Activated CD4-positive, CD25-positive, alpha-beta regulatory T cell (primary cell): ENCODE data around the gene VTA1.
A peak's percentile ranks its signal among the peaks of the same experiment; 100 is the strongest.
"Not testable (repeated sequence)": the region's sequence is repeated elsewhere in the genome, so short reads cannot be mapped to it uniquely, and the experiment has no call there.

ENCODE experiments used
- DNase-seq, 4 experiments: peaks; one replicate each; lab custom pipeline; 2025; lab: John Stamatoyannopoulos, UW

VTA1 gene

GRCh38 chr6:142146828-142147662 is at the start of gene VTA1, which contains the start of gene NMBR:
Gene VTA1, plus strand, starts transcription at chr6:142147263. Its CDS starts 25 bp downstream, at chr6:142147288.
Gene NMBR, minus strand, starts transcription at chr6:142147122. Its CDS starts 58,464 bp downstream, at chr6:142088658.
- DNase-seq = peak; percentile 76 to 93 (median 92)

GRCh38 chr6:142104820-142105219 is 42.2 kb upstream of the VTA1 start:
- not testable (repeated sequence) for DNase-seq

GRCh38 chr6:142110820-142111219 is 36.2 kb upstream of the VTA1 start:
- DNase-seq = not testable (repeated sequence)

GRCh38 chr6:142112451-142113061 is 34.5 kb upstream of the VTA1 start:
- DNase-seq = peak; percentile 13 to 62 (median 30)

GRCh38 chr6:142117366-142117765 is 29.7 kb upstream of the VTA1 start:
- no peak for DNase-seq

GRCh38 chr6:142118328-142118727 is 28.7 kb upstream of the VTA1 start:
- DNase-seq = no peak

GRCh38 chr6:142118925-142119324 is 28.1 kb upstream of the VTA1 start:
- no peak for DNase-seq

GRCh38 chr6:142121342-142121741 is 25.7 kb upstream of the VTA1 start:
- DNase-seq = no peak

- no peak for DNase-seq
Measured at GRCh38 chr6:142130814-142131213, 16.2 kb upstream of the VTA1 start.

- DNase-seq = no peak
Measured at GRCh38 chr6:142132625-142133024, 14.4 kb upstream of the VTA1 start, which contains the start of gene GJE1. Gene GJE1, plus strand, starts transcription at chr6:142132925. Its CDS starts 234 bp downstream, at chr6:142133159.

GRCh38 chr6:142138876-142139275 is 8.2 kb upstream of the VTA1 start:
- no peak for DNase-seq

- not testable (repeated sequence) for DNase-seq
Measured at GRCh38 chr6:142141531-142141930, 5.5 kb upstream of the VTA1 start.

GRCh38 chr6:142152746-142153145 is 5.7 kb downstream of the VTA1 start:
- DNase-seq = no peak

GRCh38 chr6:142153196-142153595 is 6.1 kb downstream of the VTA1 start:
- no peak for DNase-seq

GRCh38 chr6:142154336-142154735 is 7.3 kb downstream of the VTA1 start:
- DNase-seq = no peak

- no peak for DNase-seq
Measured at GRCh38 chr6:142155091-142155490, 8.0 kb downstream of the VTA1 start.

- DNase-seq = no peak
Measured at GRCh38 chr6:142155895-142156757, 9.1 kb downstream of the VTA1 start.

- not testable (repeated sequence) for DNase-seq
Measured at GRCh38 chr6:142156758-142157068, 9.7 kb downstream of the VTA1 start.

- DNase-seq = no peak
Measured at GRCh38 chr6:142162780-142163179, 15.7 kb downstream of the VTA1 start.

GRCh38 chr6:142165227-142165626 is 18.2 kb downstream of the VTA1 start:
- no peak for DNase-seq

GRCh38 chr6:142167071-142167470 is 20.0 kb downstream of the VTA1 start:
- no peak for DNase-seq

- no peak for DNase-seq
Measured at GRCh38 chr6:142167486-142167885, 20.4 kb downstream of the VTA1 start.
